D721Med (cell line): ENCODE results near the gene ZMAT5.

ENCODE experiments used
- DNase-seq: peaks from one replicate; pipeline ENCODE4 v3.0.0; 2011; ENCODE audit warnings: low spot score; ENCODE audit not compliant: insufficient read length
- FAIRE-seq: peaks from 2 replicates; lab custom pipeline; 2011; peaks lifted over from hg19 to GRCh38; lab: Jason Lieb, UNC
- CTCF ChIP-seq: IDR thresholded peaks from 2 replicates; pipeline ENCODE4 v1.5.1; 2012; ENCODE audit warnings: mild to moderate bottlenecking, control low read depth; ENCODE audit not compliant: insufficient read depth; ENCODE audit errors: missing control alignments

Gene ZMAT5

GRCh38 chr22:29697853-29698598 is 68.8 kb downstream of the ZMAT5 start:
- no peak for TF ChIP-seq CTCF
- DNase-seq: no peak
- no peak for FAIRE-seq

GRCh38 chr22:29695129-29695926 is 71.5 kb downstream of the ZMAT5 start:
- no peak for TF ChIP-seq CTCF
- DNase-seq (no peak), FAIRE-seq (no peak)

GRCh38 chr22:29693671-29694070 is 73.1 kb downstream of the ZMAT5 start:
- no peak for DNase-seq
- no peak for TF ChIP-seq CTCF
- no peak for FAIRE-seq

- no peak for FAIRE-seq
- no peak for DNase-seq
- TF ChIP-seq CTCF: no peak
Observed at GRCh38 chr22:29693161-29693560, 73.6 kb downstream of the ZMAT5 start.

- FAIRE-seq (no peak), DNase-seq (no peak)
- no peak for TF ChIP-seq CTCF
Observed at GRCh38 chr22:29692327-29692640, 74.5 kb downstream of the ZMAT5 start.

GRCh38 chr22:29691636-29692326 is 75.0 kb downstream of the ZMAT5 start:
- TF ChIP-seq CTCF: no peak
- FAIRE-seq (no peak), DNase-seq (no peak)
